NCI-H1930 (cell line): ENCODE results near the gene ARID3B.
A peak's percentile ranks its signal among the peaks of the same experiment; 100 is the strongest.
"Not testable (repeated sequence)": the region's sequence is repeated elsewhere in the genome, so short reads cannot be mapped to it uniquely, and the experiment has no call there.

Source experiments
- DNase-seq, 2 experiments: peaks; one replicate each; lab custom pipeline; 2025; lab: John Stamatoyannopoulos, UW

The ARID3B gene

DNA sequence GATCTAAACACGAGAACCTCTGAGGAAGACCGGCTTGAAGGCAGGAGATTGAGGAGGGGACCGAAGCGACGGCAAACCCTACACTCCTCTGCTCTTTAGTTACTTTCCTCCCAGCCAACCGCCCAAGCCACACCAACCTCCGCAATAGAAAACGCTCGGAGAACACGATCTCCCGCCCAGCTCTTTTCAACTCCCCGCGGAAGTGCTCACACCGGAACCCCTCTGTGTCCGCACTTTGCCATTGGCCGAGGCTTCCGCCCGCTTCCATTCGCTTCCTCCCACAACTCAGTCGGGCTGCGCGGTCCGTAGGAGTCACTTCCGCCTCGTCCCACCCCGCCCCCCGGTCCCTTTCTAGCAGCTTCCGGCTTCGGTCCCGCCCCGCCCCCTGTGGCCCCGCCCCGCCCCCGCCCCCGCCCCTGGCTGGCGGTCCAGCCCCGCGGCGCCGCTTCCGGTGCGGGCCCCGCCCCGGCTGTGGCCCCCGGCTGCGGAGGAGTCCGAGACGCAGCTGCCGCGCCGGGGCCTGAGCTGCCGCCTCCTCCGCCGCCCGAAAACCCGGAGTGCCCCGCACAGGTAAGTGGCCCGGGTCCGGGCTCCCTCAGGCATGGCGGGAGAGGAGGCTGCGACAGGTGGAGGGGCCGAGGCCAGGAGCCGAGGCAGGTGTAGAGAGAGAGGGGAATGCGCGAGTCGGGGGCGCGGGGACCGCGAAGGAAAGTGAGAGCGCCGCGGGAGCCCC is at the start of gene ARID3B:
Gene ARID3B, plus strand, starts transcription at position 460 of the 733 bp plus-strand sequence. CDS start 2,717 bp downstream, outside the sequence.
- DNase-seq = peak; percentile 81 to 89

- no peak for DNase-seq
Measured at GRCh38 chr15:74496648-74497047, 44.4 kb upstream of the ARID3B start.

- DNase-seq = peak; percentile 56 to 57
Measured at GRCh38 chr15:74497584-74497983, 43.4 kb upstream of the ARID3B start.

- no peak for DNase-seq
Measured at GRCh38 chr15:74499366-74499765, 41.7 kb upstream of the ARID3B start.

GRCh38 chr15:74500401-74500800 is 40.6 kb upstream of the ARID3B start:
- no peak for DNase-seq

- no peak for DNase-seq
Measured at GRCh38 chr15:74502301-74502700, 38.7 kb upstream of the ARID3B start.

- no peak for DNase-seq
Measured at GRCh38 chr15:74504418-74504817, 36.6 kb upstream of the ARID3B start.

- DNase-seq = no peak
Measured at GRCh38 chr15:74504836-74505235, 36.2 kb upstream of the ARID3B start.

GRCh38 chr15:74505837-74506514 is 35.0 kb upstream of the ARID3B start:
- no peak for DNase-seq

DNA sequence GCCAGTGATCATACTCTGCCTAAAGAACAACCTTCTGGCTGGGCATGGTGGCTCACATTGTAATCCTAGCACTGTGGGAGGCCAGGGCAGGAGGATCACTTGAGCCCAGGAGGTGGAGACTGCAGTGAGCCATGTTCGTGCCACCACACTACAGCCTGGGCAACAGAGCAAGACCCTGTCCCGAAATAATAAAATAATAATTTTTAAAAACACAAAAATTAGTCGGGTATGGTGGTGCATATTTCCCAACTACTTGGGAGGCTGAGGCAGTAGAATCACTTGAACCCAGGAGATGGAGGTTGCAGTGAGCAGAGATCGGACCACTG is 34.5 kb upstream of the ARID3B start:
- DNase-seq = no peak

- no peak for DNase-seq
Measured at GRCh38 chr15:74511583-74511982, 29.4 kb upstream of the ARID3B start.

- DNase-seq = not testable (repeated sequence)
Measured at GRCh38 chr15:74514059-74514458, 27.0 kb upstream of the ARID3B start.

DNA sequence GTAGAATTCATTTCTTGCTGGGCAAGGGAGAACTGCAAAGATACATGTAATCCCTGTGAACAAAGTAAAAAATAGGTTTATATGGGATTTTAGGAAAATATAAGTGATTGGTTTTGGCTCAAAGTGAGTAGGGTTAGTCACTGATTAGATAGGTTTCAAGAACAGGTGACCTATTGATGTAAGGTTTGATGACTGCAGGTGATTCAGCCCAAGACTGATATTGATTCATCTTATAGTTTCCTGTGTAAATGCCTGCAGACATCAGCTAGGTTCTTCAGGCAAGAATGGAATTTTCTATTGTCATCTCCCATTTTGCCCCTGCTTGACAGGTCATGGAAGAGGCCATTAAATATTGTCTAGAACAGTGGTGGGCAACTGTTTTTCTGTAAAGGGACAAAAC is 23.9 kb upstream of the ARID3B start:
- DNase-seq = no peak

DNA sequence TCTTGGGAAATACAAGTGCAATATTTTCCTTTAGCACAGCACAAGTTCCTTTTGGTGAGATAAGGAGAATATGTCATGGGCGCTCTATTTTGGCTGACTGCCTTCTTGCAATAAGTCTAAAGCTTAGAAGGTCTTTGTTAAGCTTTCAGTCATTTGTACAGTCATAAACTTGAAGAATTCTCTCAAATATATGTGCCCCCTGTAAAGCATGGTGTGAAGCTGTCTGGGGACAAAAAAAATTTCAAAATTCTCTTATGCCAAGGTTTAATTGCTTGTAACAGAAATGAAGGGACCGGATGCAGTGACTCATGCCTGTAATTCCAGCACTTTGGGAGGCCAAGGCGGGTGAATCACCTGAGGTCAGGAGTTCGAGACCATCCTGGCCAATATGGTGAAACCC is 21.7 kb upstream of the ARID3B start:
- DNase-seq = no peak

GRCh38 chr15:74520407-74520806 is 20.6 kb upstream of the ARID3B start:
- DNase-seq = no peak

DNA sequence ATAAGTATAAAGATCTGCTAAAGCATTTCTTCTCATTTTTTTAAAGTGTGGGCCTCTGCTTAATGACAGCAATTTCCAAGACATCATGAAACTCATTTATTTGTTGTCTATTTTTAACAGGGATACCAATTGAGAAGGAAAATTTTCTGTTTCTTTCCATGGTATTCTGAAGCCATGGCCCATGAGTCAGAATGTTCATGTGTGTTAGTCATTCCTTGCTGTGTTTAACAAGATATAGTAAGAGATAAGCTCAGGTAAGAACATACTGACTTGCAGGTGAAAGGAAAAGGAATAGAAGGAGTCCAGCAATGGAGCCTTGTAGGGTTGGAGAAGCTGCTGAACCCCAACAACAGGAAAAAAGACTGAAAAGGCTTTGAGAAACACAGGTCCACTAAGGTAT is 17.0 kb upstream of the ARID3B start:
- no peak for DNase-seq

DNA sequence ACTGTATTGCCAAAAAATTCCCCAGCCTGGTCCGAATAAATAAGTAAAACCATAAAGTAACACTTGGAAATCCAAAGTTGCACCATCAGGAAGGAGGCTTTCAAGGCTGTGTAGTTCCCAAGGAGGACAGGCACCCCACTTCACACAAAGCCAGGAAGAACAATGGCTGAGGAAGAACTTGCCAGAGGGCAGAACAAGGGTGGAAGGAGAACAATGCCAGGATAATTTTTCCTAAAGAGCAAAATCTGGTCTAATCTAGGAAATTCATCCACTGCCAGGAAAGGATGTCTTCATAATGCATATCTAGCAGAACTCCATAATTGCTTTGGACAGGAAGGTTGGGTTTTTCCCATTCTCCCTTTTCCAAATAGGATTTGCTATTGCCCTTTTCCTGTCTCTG is 15.7 kb upstream of the ARID3B start:
- DNase-seq = no peak

- DNase-seq = no peak
Measured at GRCh38 chr15:74525945-74526344, 15.1 kb upstream of the ARID3B start.

DNA sequence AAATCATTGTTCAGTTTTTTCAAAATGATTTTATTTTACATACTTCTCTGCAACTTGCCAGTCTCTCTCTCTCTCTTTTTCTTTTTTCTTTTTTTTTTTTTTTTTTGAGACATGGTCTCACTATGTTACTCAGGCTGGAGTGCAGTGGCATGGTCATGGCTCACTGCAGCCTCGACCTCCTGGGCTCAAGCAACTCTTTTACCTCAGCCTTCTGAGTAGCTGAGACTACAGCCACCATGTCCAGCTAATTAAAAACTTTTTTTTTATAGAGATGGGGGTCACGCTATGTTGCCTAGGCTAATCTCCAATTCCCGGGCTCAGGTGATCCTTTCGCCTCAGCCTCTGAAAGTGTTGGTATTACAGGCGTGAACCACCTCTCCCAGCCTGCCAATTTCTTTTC is 12.1 kb upstream of the ARID3B start:
- no peak for DNase-seq

DNA sequence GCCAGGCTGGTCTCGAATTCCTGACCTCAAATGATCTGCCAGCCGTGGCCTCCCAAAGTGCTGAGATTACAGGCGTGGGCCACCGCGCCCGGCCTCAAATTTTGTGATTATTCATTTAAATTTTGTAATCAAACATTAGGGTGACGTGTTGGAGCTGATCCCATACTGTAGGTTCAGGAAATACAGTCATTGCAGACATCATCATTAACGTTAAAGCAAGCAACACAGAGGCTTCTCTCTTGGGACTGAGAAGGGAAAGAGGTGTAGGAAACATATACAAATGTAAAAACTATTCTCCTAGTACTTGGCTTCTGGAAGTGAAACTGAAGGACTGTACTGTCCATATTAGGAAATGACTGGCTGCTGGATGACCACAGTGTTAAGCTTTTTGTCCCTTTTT is 11.1 kb upstream of the ARID3B start:
- no peak for DNase-seq

GRCh38 chr15:74530771-74531143 is 10.3 kb upstream of the ARID3B start:
- no peak for DNase-seq

DNA sequence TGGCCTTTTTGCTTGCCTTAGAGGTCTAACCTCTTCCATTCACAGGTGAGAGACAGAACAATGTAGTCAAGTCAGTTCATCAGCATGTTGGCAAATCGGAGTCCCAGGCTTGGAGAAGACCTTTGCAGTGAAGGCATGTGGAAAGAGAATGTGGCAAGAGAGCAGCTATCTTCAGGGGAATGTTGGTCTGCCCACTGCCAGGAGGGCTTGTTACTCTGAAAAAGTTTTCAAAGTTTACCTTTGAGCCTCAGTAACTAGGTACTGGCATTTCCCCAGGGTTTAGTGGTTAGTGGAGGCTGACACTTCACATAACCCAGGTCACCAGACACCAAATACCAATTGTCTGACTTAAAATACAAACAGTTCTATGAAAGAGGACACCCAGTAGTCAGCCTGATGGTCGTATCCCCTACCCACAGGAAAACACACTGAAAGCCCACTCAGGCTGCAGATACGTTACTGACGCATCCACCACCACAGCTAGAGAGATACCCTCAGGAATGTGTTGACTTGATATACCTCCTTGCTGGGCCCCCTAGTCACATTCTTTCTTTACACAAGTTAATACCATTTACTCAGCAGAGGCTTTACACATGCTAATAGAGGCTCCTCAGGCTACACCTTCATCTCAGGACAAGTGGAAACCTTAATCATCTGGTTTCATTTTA is 9.7 kb upstream of the ARID3B start:
- DNase-seq = no peak

DNA sequence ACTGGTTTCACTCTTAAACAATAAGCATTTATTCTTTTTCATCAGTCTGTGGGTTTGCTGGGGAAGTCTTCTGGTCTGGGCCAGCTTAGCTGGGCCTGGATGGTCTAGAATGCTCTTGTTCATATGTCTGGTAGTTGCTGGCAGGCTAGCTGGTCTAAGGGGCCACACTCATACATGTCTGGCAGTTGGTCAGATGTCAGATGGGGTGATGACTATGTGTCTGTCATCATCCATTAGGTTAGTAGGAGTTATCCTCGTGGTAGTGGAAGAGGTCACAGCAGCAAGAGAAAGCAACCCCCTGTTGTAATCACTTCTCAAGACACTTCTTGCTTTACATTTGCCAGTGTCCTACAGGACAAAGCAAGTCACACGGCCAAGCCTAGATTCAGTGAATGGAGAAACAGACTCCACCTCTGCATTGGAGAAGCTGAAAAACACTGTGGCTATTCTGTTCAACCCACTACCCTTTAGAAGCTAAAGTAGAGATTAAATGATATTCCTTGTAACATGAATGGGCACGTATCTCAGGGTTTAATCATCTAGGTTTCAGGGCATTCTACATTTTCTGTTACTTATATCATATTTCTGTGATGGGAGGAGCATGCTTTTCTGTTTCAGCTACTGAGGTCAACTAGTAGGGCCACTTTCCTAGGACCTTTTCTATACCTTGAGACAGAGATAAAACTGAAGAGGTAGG is 5.5 kb upstream of the ARID3B start:
- no peak for DNase-seq
